AG04450 (cell line): ENCODE measurements around the gene PPP1R14C. TPM values are rescaled to one million over a fixed set of nuclear protein-coding genes. Genes with fewer than 3 reads are reported as not detected.

Experiments
- CTCF ChIA-PET: fragments of 300-600, 350-600 bp; formaldehyde crosslinking; extraction: SDS; loops from one replicate; lab custom pipeline; 2022; ENCODE audit warnings: antibody characterized with exemption, inconsistent platforms; lab: Charles Lee
- POLR2A ChIA-PET: fragments of 350-600 bp; formaldehyde crosslinking; extraction: SDS; loops from one replicate; lab custom pipeline; 2021; ENCODE audit warnings: antibody characterized with exemption, inconsistent platforms; lab: Yijun Ruan, JAX
- DNase-seq: peaks from one replicate; pipeline ENCODE4 v3.0.0-alpha.2; 2011; ENCODE audit warnings: low read depth, low spot score
- H3K27ac ChIP-seq: one replicate; pipeline ENCODE4 v1.5.1; 2012; ENCODE audit warnings: low read depth, low read length, control low read depth
- H3K27me3 ChIP-seq: one replicate; pipeline ENCODE4 v1.6.0; 2012; ENCODE audit warnings: low read length; ENCODE audit not compliant: control insufficient read depth, insufficient read depth
- H3K4me3 ChIP-seq: 2 replicates; pipeline ENCODE4 v1.5.1; 2011; ENCODE audit warnings: mild to moderate bottlenecking, low read depth, low read length, control low read depth
- H3K9me3 ChIP-seq: 2 replicates; pipeline ENCODE4 v1.5.1; 2012; ENCODE audit warnings: low read length; ENCODE audit not compliant: control insufficient read depth, insufficient read depth
- polyA plus RNA-seq: library from polyadenylated mRNA; depleted of rRNA; stranded (reverse); fragments of >200 nt; gene quantifications from 2 replicates; pipeline ENCODE4 v1.2.3, GENCODE V29; 2011
- TF ChIP-seq, protein P1 (sequence below): IDR thresholded peaks from 2 replicates; pipeline ENCODE4 v1.5.1; 2011; ENCODE audit warnings: low read depth, low read length, control low read depth, inconsistent platforms

PPP1R14C gene
- polyA plus RNA-seq, 1 experiment, result not detected

DNA sequence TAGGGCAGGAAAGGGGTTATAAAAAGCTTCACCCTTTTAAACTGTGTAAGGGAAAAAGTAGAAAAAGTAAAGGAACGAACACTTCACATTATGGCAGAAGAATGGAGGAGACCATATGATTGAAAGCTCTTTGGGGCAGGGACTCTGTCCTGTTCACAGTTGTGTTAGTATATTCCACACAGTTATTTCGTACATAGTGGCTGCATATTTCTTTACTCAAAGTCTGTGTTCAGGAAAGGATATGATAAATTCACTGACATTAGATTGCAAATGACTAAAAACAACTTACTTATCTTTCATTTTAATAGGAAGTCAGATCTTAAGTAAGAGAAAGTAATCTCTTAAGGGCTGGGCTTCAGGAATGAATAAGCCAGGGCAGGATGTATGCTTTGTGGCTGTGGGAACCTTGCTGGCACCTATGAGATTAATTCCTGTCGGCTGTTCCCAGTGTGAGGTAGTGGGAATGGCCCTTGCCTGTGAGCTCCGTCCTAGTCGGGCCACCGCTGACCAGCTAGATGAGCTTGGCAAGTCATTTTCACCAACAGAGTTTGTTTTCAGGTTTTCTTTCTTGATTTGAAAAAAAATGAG lies 11.2 kb downstream of the PPP1R14C start:
- H3K4me3 ChIP-seq, result no peak overlapping the region
- ChIA-PET POLR2A (no interaction called here), CTCF (interaction anchor here (1.1 kb wide), 1 partner anchor 73 kb away, joined by 4 read pairs; no protein-coding TSS in a partner anchor)
- no peak for DNase-seq
- TF ChIP-seq, protein P1, sequence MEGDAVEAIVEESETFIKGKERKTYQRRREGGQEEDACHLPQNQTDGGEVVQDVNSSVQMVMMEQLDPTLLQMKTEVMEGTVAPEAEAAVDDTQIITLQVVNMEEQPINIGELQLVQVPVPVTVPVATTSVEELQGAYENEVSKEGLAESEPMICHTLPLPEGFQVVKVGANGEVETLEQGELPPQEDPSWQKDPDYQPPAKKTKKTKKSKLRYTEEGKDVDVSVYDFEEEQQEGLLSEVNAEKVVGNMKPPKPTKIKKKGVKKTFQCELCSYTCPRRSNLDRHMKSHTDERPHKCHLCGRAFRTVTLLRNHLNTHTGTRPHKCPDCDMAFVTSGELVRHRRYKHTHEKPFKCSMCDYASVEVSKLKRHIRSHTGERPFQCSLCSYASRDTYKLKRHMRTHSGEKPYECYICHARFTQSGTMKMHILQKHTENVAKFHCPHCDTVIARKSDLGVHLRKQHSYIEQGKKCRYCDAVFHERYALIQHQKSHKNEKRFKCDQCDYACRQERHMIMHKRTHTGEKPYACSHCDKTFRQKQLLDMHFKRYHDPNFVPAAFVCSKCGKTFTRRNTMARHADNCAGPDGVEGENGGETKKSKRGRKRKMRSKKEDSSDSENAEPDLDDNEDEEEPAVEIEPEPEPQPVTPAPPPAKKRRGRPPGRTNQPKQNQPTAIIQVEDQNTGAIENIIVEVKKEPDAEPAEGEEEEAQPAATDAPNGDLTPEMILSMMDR, result no peak
- H3K27me3 ChIP-seq, result peaks cover 7% of the 10 kb centered on the region
- no peaks in the 10 kb centered on the region for H3K9me3 ChIP-seq
- no peak overlapping the region for H3K27ac ChIP-seq

DNA sequence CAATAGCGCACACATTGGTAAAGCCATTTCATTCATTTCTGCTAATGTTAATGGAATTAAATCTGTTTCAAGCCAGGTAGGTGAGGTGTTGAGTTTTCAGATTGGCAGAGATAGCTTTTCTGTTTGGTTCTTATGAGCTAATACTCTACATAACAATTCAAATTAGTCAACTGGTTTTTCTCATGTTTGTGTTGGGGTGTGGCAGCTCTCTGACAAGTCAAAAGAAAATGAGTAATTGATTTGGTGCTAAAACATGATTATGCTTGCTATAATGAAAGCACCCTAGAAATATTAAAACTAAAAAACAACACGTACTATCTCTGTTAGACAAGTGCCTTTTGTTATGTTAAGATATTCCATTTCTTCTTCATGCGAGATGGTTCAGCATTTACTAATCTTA lies 13.6 kb downstream of the PPP1R14C start:
- POLR2A ChIA-PET, result no interaction called here

DNA sequence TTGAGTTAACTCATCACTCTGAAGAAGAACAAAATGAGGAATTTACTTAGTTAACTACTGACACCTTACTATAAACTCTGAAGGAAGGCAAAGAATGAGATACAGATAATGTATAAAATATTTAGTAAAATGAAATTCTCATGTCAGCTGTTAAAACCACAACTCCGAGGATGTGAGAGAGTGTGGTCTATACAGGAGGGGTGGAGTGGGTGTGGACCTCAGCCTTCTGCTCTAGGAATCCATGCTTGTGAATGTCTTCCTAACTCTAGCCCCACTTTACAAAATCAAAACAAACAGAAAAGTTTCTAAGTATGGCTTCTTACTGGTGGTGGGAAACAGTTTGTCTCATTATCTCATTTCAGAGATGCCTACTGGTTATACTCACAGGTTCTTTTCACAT lies 14.2 kb downstream of the PPP1R14C start:
- TF ChIP-seq, protein P1, result no peak
- H3K27me3 ChIP-seq, result peaks cover 2% of the 10 kb centered on the region
- no peak overlapping the region for H3K27ac ChIP-seq
- H3K4me3 ChIP-seq, result no peak overlapping the region
- no peaks in the 10 kb centered on the region for H3K9me3 ChIP-seq
- DNase-seq, result no peak
- ChIA-PET CTCF (no interaction called here), POLR2A (no interaction called here)

More for the DNA sequence above, 13.6 kb downstream of the PPP1R14C start:
- no peak overlapping the region for H3K4me3 ChIP-seq
- TF ChIP-seq, protein P1, result no peak
- no peak for DNase-seq
- CTCF ChIA-PET, result interaction anchor here (1.5 kb wide), 1 partner anchor 75 kb away, joined by 3 read pairs; no protein-coding TSS in a partner anchor
- no peak overlapping the region for H3K27ac ChIP-seq
- peaks cover 2% of the 10 kb centered on the region for H3K27me3 ChIP-seq
- H3K9me3 ChIP-seq, result no peaks in the 10 kb centered on the region

DNA sequence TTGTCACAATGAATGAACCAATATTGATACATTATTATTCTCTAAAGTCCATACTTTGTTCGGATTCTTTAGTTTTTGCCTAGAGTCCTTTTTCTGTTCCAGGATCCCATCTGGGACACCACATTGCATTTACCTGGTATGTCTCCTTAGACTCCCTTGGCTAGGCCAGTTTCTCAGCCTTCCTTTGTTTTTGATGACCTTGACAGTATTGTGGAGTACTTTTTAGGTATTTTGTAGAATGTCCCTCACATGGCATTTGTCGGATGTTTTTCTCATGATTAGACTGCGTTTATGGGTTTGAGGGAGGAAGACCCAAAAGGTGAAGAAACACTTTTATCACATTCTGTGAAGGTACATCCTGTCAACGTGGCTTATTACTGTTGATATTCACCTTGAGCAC lies 16.9 kb downstream of the PPP1R14C start:
- CTCF ChIA-PET, result interaction anchor here (0.6 kb wide), 1 partner anchor 727 kb away, joined by 3 read pairs; no protein-coding TSS in a partner anchor
- TF ChIP-seq, protein P1, result no peak

DNA sequence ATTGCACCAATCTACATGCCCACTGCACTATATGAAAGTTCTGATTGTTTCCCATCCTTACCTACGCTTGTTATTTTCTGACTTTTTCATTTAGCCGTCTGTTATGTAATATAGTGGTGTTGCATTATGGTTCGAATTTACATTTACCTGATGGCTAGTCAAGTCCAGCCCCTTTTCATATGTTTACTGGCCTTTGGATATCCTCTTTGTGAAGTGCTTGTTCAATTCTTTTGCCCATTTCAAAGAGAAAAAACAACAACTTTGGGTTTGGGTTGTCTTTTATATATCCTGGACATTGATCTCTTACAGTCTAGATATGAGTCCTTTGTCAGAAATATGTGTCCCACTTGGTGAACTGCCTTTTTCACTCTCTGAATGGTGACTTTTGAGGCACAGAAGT lies 21.1 kb downstream of the PPP1R14C start:
- DNase-seq, result no peak
- Histone ChIP-seq H3K27me3 (peaks cover 2% of the 10 kb centered on the region), H3K27ac (no peak overlapping the region), H3K4me3 (no peak overlapping the region), H3K9me3 (no peaks in the 10 kb centered on the region; the same call in 1 of the 2 replicates)
- POLR2A ChIA-PET, result no interaction called here
- TF ChIP-seq, protein P1, result no peak
- CTCF ChIA-PET, result no interaction called here

More for the DNA sequence above, 16.9 kb downstream of the PPP1R14C start:
- POLR2A ChIA-PET, result no interaction called here
- no peak overlapping the region for H3K4me3 ChIP-seq
- H3K27me3 ChIP-seq, result peaks cover 2% of the 10 kb centered on the region
- no peaks in the 10 kb centered on the region for H3K9me3 ChIP-seq
- no peak for DNase-seq
- no peak overlapping the region for H3K27ac ChIP-seq
